C4-2B (cell line): ENCODE data around the gene TAGLN.

Experiments used
- H3K27ac ChIP-seq: fragments of 450-650 bp; 2 replicates; pipeline ENCODE4 v1.5.1; 2017
- ZFX ChIP-seq: fragments of 450-650 bp; IDR thresholded peaks from 2 replicates; pipeline ENCODE4 v1.6.1; 2017
- TF ChIP-seq, protein P1 (sequence below): fragments of 450-650 bp; conservative IDR thresholded peaks from 2 replicates; pipeline ENCODE4 v1.5.1; 2017; ENCODE audit warnings: mild to moderate bottlenecking

TAGLN gene

DNA sequence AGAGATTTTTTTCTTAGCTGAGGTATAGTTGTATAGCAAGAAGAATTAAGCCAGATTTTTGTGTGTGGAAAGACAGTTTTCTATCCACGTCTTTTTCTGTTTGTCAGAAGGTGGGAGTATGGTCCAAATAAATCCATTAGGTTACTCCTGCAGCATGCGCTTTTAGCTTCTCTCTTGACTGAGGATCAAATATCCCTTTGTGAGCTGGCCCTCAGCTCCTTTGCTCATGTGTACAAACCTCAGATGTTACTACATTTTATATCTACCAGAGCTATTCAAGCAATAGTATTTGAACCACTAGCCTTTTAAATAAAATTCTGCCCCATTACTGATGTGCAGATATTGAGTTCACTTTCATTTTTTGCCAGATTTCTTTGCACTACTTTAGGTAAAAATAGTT, 29.4 kb upstream of the TAGLN start:
- no peak for TF ChIP-seq ZFX
- TF ChIP-seq, protein P1, sequence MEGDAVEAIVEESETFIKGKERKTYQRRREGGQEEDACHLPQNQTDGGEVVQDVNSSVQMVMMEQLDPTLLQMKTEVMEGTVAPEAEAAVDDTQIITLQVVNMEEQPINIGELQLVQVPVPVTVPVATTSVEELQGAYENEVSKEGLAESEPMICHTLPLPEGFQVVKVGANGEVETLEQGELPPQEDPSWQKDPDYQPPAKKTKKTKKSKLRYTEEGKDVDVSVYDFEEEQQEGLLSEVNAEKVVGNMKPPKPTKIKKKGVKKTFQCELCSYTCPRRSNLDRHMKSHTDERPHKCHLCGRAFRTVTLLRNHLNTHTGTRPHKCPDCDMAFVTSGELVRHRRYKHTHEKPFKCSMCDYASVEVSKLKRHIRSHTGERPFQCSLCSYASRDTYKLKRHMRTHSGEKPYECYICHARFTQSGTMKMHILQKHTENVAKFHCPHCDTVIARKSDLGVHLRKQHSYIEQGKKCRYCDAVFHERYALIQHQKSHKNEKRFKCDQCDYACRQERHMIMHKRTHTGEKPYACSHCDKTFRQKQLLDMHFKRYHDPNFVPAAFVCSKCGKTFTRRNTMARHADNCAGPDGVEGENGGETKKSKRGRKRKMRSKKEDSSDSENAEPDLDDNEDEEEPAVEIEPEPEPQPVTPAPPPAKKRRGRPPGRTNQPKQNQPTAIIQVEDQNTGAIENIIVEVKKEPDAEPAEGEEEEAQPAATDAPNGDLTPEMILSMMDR, result no peak
- H3K27ac ChIP-seq, result no peak overlapping the region

DNA sequence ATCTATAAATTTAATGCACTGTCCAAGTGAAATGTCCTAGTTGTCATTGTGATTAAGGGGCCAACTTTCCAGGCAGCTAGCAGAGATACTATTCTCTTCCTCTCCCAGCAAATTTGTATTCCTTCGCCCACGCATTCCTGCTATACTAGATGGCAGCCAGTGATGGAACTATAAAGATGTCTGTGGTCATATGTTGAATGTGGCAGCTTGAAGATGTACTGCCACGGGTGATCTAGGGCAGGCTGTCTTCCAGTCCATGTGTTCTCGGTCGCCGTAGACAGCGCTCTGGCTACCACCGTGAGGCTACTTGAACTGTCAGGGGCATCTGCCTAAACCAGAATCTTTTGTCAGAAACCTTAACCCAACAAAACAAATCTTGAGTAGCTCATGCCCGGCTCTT, 29.0 kb upstream of the TAGLN start:
- no peak overlapping the region for H3K27ac ChIP-seq
- no peak for TF ChIP-seq ZFX
- TF ChIP-seq, protein P1, result no peak

DNA sequence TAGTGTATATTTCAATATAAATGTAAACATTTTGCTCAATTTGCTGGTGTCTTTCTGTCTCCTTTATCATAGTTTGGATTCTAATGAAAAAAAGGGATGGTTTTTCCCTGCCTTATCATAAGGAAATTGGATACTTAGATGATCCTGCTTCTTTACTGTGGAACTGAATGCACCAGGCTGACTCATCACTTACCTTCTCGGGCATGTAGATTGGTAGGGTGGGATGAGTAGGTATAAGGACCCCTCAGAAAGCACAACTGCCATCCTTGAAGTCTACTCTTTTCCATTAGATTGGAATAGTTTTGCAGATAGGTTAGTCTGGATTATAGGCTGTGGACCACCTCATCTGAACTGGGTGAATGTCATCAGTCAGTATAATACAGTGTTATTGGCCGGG, 28.2 kb upstream of the TAGLN start:
- H3K27ac ChIP-seq, result no peak overlapping the region
- TF ChIP-seq, protein P1, result no peak
- TF ChIP-seq ZFX, result no peak

DNA sequence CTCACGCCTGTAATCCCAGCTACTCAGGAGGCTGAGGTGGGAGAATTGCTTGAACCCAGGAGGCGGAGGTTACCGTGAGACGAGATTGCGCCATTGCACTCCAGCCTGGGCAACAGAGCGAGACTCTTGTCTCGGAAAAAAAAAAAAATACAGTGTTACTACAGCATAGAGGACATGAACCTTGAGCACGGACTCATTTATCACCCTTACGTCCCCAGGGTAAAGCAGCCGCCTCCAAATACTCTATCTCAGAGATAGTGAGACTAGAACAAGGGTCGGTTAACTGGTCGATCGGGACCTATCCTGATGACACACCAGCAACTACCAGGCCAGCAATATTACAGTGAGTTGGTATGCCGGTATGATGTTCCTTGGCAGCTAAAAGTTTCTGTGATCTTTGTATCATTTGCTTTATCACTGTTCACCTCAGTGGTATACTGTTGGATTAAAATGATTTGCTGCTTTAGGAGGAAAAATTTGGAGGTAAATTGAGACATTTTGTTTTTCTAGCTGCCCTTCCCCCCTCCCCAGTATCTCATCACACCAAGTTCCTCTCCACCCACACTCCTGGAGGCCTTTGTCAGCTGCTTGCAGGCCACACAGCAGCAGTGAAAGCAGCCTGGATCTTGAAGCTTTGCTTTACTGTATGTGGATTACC, 27.6 kb upstream of the TAGLN start:
- no peak overlapping the region for H3K27ac ChIP-seq

DNA sequence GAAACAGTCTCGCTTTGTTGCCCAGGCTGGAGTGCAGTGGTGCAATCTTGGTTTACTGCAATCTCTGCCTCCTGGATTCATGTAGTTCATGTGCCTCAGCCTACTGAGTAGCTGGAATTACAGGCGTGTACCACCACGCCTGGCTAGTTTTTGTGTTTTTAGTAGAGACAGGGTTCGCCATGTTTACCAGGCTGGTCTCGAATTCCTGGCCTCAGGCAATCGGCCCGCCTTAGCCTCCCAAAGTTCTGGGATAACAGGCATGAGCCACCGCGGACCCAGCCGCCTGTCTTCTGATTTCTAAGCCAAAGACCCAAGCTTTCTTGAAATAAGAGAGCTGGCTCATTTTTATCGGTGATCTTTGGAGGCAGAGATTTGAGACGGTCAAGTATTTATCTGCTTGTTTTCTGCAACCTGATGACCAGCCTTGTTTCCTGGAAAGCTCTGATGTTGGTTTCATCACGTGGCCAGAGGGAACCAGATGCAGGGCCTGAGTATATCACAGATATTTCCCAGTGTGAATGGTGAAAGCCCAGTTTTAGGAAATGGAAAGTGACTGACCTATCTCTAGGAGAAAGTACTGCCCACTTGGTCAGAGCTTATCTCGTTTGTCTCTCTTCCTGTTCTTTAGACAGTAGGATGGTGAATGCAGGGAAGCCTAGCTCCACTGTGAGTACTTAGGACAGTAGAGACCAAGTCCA, 26.3 kb upstream of the TAGLN start:
- H3K27ac ChIP-seq, result no peak overlapping the region
- TF ChIP-seq, protein P1, result no peak
- TF ChIP-seq ZFX, result no peak

More for the DNA sequence above, 27.6 kb upstream of the TAGLN start:
- no peak for TF ChIP-seq ZFX
- TF ChIP-seq, protein P1, result no peak

DNA sequence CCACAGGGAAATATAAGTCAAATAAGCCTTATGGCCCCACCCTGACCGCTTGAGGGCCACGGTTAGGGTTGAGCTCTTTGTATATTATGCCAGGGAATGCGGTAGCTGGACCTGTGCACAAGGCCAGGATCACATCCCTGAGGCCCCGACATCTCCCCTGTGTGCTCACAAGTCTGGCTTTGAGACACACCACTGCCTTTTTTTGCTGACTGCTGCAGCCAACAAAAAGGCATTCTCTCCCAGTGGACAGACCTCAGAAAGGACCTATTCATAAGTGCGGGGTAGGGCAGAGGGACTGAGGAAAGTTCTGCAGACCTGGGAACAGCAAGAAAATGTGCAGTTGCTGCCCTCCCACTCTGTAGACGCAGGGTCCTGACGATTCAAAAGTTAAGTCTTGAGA, 24.1 kb upstream of the TAGLN start:
- H3K27ac ChIP-seq, result peak overlapping the region; percentile 78
- TF ChIP-seq ZFX, result no peak
- TF ChIP-seq, protein P1, result no peak

DNA sequence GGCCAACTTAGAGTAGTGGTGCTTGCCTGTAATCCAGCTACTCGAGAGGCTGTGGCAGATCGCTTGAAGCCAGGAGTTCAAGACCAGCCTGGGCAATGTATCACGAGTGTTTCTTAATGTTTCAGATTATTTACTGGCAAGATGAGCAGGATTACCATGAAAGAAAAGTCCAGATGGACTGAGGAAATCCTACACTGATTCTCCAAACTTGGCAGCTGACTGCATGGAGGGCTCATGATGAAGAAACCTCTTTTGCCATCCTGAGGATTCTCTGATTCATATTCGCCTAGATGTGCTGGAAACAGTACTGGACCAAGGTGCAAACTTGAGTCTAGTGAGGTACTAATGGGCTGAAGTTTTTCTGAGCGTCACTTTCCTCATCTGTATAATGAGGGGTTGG, 23.4 kb upstream of the TAGLN start:
- TF ChIP-seq, protein P1, result no peak
- TF ChIP-seq ZFX, result no peak
- peak overlapping the region; percentile 78 for H3K27ac ChIP-seq
